ENCODE results near the gene EPS8. TPM values are rescaled to one million over a fixed set of nuclear protein-coding genes. Genes with fewer than 3 reads are reported as not detected.

Gene EPS8
- total RNA-seq, 1 experiment from 2014 or later, result 13.9 TPM

DNA sequence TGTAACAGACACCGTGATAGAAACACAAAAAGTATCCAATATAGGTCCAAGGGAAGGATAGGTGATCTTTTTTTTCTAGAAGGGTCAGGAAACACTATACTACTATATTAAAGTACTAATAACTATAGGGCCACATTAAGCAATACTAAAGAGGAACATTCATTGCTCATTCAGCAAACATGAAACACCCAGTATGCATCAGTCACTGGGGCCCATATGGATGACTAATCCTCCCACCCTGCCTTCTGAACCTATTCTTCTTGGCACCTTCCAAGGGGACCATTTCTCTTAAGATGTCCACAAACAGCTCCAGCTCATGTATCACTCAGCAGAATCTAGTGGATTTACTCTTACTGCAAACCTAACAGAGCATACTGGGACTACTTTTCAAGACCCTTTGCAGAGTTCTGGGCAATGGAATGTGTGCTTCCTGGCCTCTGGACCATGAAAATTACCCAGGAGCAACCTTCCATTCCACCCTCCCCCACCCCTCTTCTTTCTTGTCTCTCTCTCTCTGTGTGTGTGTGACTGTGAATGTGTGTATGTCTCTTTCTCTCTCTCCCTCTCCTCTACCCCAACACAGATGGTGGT is 187.9 kb downstream of the EPS8 start:
- H3K4me3 ChIP-seq (ENCODE audit: low read depth, low read length), result no peak overlapping the region
- H3K27me3 Mint-ChIP-seq (ENCODE audit: insufficient read depth, unreplicated experiment), result no peaks in the 10 kb centered on the region
- H3K36me3 Mint-ChIP-seq (ENCODE audit: insufficient read depth, unreplicated experiment), result no peaks in the 10 kb centered on the region
- TF ChIP-seq, protein P1, sequence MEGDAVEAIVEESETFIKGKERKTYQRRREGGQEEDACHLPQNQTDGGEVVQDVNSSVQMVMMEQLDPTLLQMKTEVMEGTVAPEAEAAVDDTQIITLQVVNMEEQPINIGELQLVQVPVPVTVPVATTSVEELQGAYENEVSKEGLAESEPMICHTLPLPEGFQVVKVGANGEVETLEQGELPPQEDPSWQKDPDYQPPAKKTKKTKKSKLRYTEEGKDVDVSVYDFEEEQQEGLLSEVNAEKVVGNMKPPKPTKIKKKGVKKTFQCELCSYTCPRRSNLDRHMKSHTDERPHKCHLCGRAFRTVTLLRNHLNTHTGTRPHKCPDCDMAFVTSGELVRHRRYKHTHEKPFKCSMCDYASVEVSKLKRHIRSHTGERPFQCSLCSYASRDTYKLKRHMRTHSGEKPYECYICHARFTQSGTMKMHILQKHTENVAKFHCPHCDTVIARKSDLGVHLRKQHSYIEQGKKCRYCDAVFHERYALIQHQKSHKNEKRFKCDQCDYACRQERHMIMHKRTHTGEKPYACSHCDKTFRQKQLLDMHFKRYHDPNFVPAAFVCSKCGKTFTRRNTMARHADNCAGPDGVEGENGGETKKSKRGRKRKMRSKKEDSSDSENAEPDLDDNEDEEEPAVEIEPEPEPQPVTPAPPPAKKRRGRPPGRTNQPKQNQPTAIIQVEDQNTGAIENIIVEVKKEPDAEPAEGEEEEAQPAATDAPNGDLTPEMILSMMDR (IDR thresholded peaks at IDR 0.05; ENCODE audit: insufficient read depth in 1 of 2, low read depth in 1 of 2, low read length in 1 of 2, severe bottlenecking in 1 of 2, unreplicated experiment in 1 of 2), result no peak
- no TSS peak for BruUV-seq (replicated peaks)
- no peaks in the 10 kb centered on the region for H3K36me3 ChIP-seq (ENCODE audit: control insufficient read depth, insufficient read depth, low read length)
- H3K27ac Mint-ChIP-seq (ENCODE audit: unreplicated experiment), result no peak overlapping the region
- H3K4me3 Mint-ChIP-seq (ENCODE audit: unreplicated experiment), result no peak overlapping the region
- ChIA-PET CTCF (no interaction called here), POLR2A (no interaction called here)
- no peaks in the 10 kb centered on the region for H3K9me3 Mint-ChIP-seq (ENCODE audit: unreplicated experiment)
- intact Hi-C loops (cut with micrococcal nuclease; ENCODE audit: unreplicated experiment), result no loop called here
- H3K4me1 ChIP-seq, result no peaks in the 10 kb centered on the region
- H3K9me3 ChIP-seq, result no peaks in the 10 kb centered on the region
- H3K27me3 ChIP-seq (replicated peaks; ENCODE audit: control insufficient read depth, insufficient read depth, low read length), result no peaks in the 10 kb centered on the region
- H3K4me1 Mint-ChIP-seq (ENCODE audit: low read depth, unreplicated experiment), result peaks cover 6% of the 10 kb centered on the region
- no peak for DNase-seq

DNA sequence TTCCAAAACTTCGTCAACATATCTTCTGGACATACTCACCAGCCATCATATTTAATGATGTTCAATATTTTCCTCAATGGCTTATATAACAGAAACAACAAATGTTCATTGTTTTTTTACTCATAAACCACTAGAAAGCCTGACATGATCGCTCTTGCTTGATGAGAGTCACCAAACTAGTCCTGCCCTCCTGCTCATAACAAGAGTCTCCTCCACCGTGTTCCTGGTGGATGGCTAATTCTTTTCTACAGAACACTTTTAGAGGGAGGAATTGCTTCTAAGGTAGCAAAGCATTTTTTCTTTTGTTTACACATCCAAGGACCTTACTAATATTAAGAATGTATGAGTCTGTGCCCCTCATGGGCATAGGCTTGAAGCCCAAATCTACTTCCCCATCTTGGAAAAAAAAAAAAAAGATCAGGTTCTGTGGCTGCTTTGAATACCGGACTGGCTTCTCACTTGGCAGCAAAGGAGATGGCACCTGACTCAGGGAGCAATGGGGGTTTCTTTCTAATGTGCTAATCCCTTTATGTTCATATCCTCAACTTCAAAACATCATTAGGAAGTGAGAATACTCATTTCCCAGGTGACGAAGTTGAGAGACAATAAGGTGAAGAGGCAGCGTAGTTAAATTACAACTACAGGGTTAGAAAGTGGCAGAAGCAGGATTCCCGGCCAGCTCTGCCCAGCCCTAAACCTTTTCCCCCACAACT is 188.8 kb downstream of the EPS8 start:
- CTCF ChIA-PET, result no interaction called here

DNA sequence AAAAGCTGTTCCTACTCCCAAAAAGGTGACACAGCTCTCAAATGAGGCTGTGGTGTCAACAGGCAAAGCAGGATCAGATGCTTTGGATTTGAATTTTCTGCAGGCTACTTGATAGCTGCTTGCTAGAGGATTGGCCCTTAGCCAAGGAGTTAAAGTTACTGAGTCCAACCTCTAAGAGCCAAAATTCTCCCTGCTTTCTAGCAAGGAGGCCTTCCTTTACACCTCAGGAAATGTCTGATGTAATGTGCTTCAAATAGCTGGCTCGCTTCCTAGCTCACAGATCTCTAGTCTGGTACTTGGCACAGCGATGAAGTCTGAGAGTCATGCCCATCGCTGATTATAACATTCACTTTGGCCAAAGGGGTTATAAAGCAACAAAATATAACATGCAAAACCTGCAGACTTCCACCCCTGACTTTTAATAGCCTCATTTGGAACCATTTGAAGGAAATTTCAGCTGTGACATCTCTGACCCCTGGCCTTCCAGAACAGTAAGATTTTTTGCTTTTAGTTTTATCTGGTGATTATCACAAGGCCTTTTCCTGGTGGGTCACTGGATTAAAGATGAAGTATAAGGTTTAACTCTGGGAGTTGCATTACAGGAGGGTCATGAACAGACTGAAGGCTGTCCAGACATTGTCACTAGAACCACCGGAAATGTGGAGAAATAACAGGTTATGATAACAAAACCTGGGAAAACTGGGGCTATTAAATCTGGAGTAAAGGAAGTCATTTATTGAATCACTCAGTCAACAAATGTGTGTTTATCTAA is 189.7 kb downstream of the EPS8 start:
- TF ChIP-seq, protein P1 (IDR thresholded peaks at IDR 0.05; ENCODE audit: insufficient read depth in 1 of 2, low read depth in 1 of 2, low read length in 1 of 2, severe bottlenecking in 1 of 2, unreplicated experiment in 1 of 2), result no peak
- peaks cover 6% of the 10 kb centered on the region for H3K4me1 Mint-ChIP-seq (ENCODE audit: low read depth, unreplicated experiment)
- BruUV-seq (replicated peaks), result no TSS peak
- ChIA-PET POLR2A (no interaction called here), CTCF (no interaction called here)
- H3K9me3 ChIP-seq, result no peaks in the 10 kb centered on the region
- intact Hi-C loops (cut with micrococcal nuclease; ENCODE audit: unreplicated experiment), result loop anchor here (10.0 kb wide), 1 partner anchor 85 kb away; no protein-coding TSS in a partner anchor
- H3K9me3 Mint-ChIP-seq (ENCODE audit: unreplicated experiment), result no peaks in the 10 kb centered on the region
- H3K4me1 ChIP-seq, result no peaks in the 10 kb centered on the region
- H3K36me3 ChIP-seq (ENCODE audit: control insufficient read depth, insufficient read depth, low read length), result no peaks in the 10 kb centered on the region
- no peak overlapping the region for H3K27ac Mint-ChIP-seq (ENCODE audit: unreplicated experiment)
- no peaks in the 10 kb centered on the region for H3K27me3 Mint-ChIP-seq (ENCODE audit: insufficient read depth, unreplicated experiment)
- no peak overlapping the region for H3K4me3 Mint-ChIP-seq (ENCODE audit: unreplicated experiment)
- no peaks in the 10 kb centered on the region for H3K36me3 Mint-ChIP-seq (ENCODE audit: insufficient read depth, unreplicated experiment)
- no peaks in the 10 kb centered on the region for H3K27me3 ChIP-seq (replicated peaks; ENCODE audit: control insufficient read depth, insufficient read depth, low read length)
- DNase-seq, result no peak
- H3K4me3 ChIP-seq (ENCODE audit: low read depth, low read length), result no peak overlapping the region

More for the DNA sequence above, 188.8 kb downstream of the EPS8 start:
- no peaks in the 10 kb centered on the region for H3K36me3 Mint-ChIP-seq (ENCODE audit: insufficient read depth, unreplicated experiment)
- H3K4me3 Mint-ChIP-seq (ENCODE audit: unreplicated experiment), result no peak overlapping the region
- no peaks in the 10 kb centered on the region for H3K4me1 ChIP-seq
- H3K27me3 Mint-ChIP-seq (ENCODE audit: insufficient read depth, unreplicated experiment), result no peaks in the 10 kb centered on the region
- no peaks in the 10 kb centered on the region for H3K9me3 ChIP-seq
- H3K27ac Mint-ChIP-seq (ENCODE audit: unreplicated experiment), result no peak overlapping the region
- intact Hi-C loops (cut with micrococcal nuclease; ENCODE audit: unreplicated experiment), result no loop called here
- no peaks in the 10 kb centered on the region for H3K9me3 Mint-ChIP-seq (ENCODE audit: unreplicated experiment)
- TF ChIP-seq, protein P1 (IDR thresholded peaks at IDR 0.05; ENCODE audit: insufficient read depth in 1 of 2, low read depth in 1 of 2, low read length in 1 of 2, severe bottlenecking in 1 of 2, unreplicated experiment in 1 of 2), result no peak
- no peaks in the 10 kb centered on the region for H3K27me3 ChIP-seq (replicated peaks; ENCODE audit: control insufficient read depth, insufficient read depth, low read length)
- H3K36me3 ChIP-seq (ENCODE audit: control insufficient read depth, insufficient read depth, low read length), result no peaks in the 10 kb centered on the region
- H3K4me3 ChIP-seq (ENCODE audit: low read depth, low read length), result no peak overlapping the region
- no peak for DNase-seq
- POLR2A ChIA-PET, result no interaction called here
- BruUV-seq (replicated peaks), result no TSS peak
- H3K4me1 Mint-ChIP-seq (ENCODE audit: low read depth, unreplicated experiment), result peaks cover 6% of the 10 kb centered on the region

Measured in Caco-2 (cell line).